ENCODE data around the gene FAM118A. TPM values are rescaled to one million over a fixed set of nuclear protein-coding genes. Genes with fewer than 3 reads are reported as not detected.

FAM118A gene
- total and polyA plus RNA-seq, 9 of the 15 experiments (the other 6 are each of a cell fraction or from before 2014, with no cell fraction given), result 17.0 to 223 (median 59.4) TPM

GRCh38 chr22:45261407-45262088, 48.2 kb upstream of the FAM118A start (continued):
- no peak for TF ChIP-seq E2F5 (CRISPR knock-in tag; IDR thresholded peaks at IDR 0.05)
- TF ChIP-seq MEIS2 (IDR thresholded peaks at IDR 0.05; ENCODE audit: partially characterized antibody), result no peak
- no peak for TF ChIP-seq GABPB2 (CRISPR knock-in tag; conservative IDR thresholded peaks at IDR 0.05)
- no peak for TF ChIP-seq ZNF584 (CRISPR knock-in tag; IDR thresholded peaks at IDR 0.05; ENCODE audit: low read depth)
- TF ChIP-seq, protein P1, sequence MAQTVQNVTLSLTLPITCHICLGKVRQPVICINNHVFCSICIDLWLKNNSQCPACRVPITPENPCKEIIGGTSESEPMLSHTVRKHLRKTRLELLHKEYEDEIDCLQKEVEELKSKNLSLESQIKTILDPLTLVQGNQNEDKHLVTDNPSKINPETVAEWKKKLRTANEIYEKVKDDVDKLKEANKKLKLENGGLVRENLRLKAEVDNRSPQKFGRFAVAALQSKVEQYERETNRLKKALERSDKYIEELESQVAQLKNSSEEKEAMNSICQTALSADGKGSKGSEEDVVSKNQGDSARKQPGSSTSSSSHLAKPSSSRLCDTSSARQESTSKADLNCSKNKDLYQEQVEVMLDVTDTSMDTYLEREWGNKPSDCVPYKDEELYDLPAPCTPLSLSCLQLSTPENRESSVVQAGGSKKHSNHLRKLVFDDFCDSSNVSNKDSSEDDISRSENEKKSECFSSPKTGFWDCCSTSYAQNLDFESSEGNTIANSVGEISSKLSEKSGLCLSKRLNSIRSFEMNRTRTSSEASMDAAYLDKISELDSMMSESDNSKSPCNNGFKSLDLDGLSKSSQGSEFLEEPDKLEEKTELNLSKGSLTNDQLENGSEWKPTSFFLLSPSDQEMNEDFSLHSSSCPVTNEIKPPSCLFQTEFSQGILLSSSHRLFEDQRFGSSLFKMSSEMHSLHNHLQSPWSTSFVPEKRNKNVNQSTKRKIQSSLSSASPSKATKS (CRISPR knock-in tag; IDR thresholded peaks at IDR 0.05), result no peak
- no peak for TF ChIP-seq ZKSCAN1 (IDR thresholded peaks at IDR 0.05; ENCODE audit: low read depth, low read length)
- TF ChIP-seq MYBL2 (IDR thresholded peaks at IDR 0.05; ENCODE audit: low read depth), result no peak
- TF ChIP-seq MYBL2 (CRISPR knock-in tag; IDR thresholded peaks at IDR 0.05; ENCODE audit: borderline replicate concordance), result no peak
- no peak for TF ChIP-seq MTF1 (CRISPR knock-in tag; IDR thresholded peaks at IDR 0.05; ENCODE audit: borderline replicate concordance)
- no peak for TF ChIP-seq TEAD1 (CRISPR knock-in tag; IDR thresholded peaks at IDR 0.05)

Data from K562 (cell line).